H1 (cell line): ENCODE data around the gene FAM186B. TPM values are rescaled to one million over a fixed set of nuclear protein-coding genes. Genes with fewer than 3 reads are reported as not detected.

Source experiments
- CTCF ChIA-PET: fragments of 300-600 bp; sonication (Branson Sonifier 250); formaldehyde crosslinking; loops from one replicate; lab custom pipeline; 2021; ENCODE audit not compliant: partially characterized antibody; lab: Charles Lee
- POLR2A ChIA-PET: fragments of 300-600 bp; sonication (Branson Sonifier 250); formaldehyde crosslinking; loops from one replicate; lab custom pipeline; 2021; ENCODE audit warnings: inconsistent platforms; ENCODE audit not compliant: partially characterized antibody; lab: Charles Lee
- DNase-seq, 2 experiments: peaks; one replicate each; pipeline versions ENCODE4 v3.0.0 to v3.0.0-alpha.2; 2010 to 2022; ENCODE audit warnings: low spot score in 2 of 2, low read depth in 1 of 2, mixed read lengths in 1 of 2
- FAIRE-seq: peaks from 2 replicates; lab custom pipeline; 2011; peaks lifted over from hg19 to GRCh38; lab: Jason Lieb, UNC
- H2AFZ ChIP-seq: 2 replicates; pipeline ENCODE4 v1.8.1; 2012; ENCODE audit warnings: low read length, inconsistent platforms
- H2AK5ac ChIP-seq: 2 replicates; pipeline ENCODE4 v1.6.1; 2013; ENCODE audit warnings: low read depth, low read length
- H2BK120ac ChIP-seq: replicated peaks from 2 replicates; pipeline ENCODE3; 2013; ENCODE audit warnings: low read depth, low read length, inconsistent platforms
- H2BK12ac ChIP-seq: 2 replicates; pipeline ENCODE4 v1.6.1; 2013; ENCODE audit warnings: low read depth, low read length
- H2BK15ac ChIP-seq: 2 replicates; pipeline ENCODE4 v1.6.1; 2013; ENCODE audit warnings: low read length
- H2BK20ac ChIP-seq: 2 replicates; pipeline ENCODE4 v1.6.1; 2013; ENCODE audit warnings: low read length
- H2BK5ac ChIP-seq: 2 replicates; pipeline ENCODE4 v1.6.1; 2013; ENCODE audit warnings: low read depth, low read length
- H3K14ac ChIP-seq: 2 replicates; pipeline ENCODE4 v1.6.1; 2013; ENCODE audit warnings: inconsistent platforms; ENCODE audit not compliant: insufficient read length
- H3K18ac ChIP-seq: 2 replicates; pipeline ENCODE4 v1.6.1; 2013; ENCODE audit warnings: low read length; ENCODE audit errors: extremely low read depth
- H3K23ac ChIP-seq: 2 replicates; pipeline ENCODE4 v1.6.1; 2013; ENCODE audit warnings: inconsistent platforms; ENCODE audit not compliant: insufficient read length
- H3K23me2 ChIP-seq: 2 replicates; pipeline ENCODE4 v1.6.1; 2013; ENCODE audit warnings: low read depth, low read length
- H3K27ac ChIP-seq: 2 replicates; pipeline ENCODE4 v1.6.1; 2011; ENCODE audit warnings: low read depth, low read length, inconsistent platforms
- H3K27me3 ChIP-seq, 4 experiments: replicated peaks in 1 of 4; 1 replicate in 1 of 4; 2 replicates in 3 of 4; pipeline versions ENCODE4 v1.6.1 to v1.8.1; 2011 to 2013; ENCODE audit warnings: low read length in 3 of 4, mild to moderate bottlenecking in 3 of 4, inconsistent platforms in 2 of 4, mixed read lengths in 2 of 4, moderate library complexity in 1 of 4; ENCODE audit not compliant: control insufficient read depth in 3 of 4, insufficient read depth in 3 of 4; ENCODE audit errors: extremely low read depth in 1 of 4
- H3K36me3 ChIP-seq, 4 experiments: 2 replicates each; pipeline versions ENCODE4 v1.6.1 to v1.8.1; 2011 to 2013; ENCODE audit warnings: mild to moderate bottlenecking in 4 of 4, low read length in 3 of 4, moderate library complexity in 2 of 4, control low read depth in 1 of 4, inconsistent platforms in 1 of 4; ENCODE audit not compliant: insufficient read depth in 4 of 4, control insufficient read depth in 2 of 4
- H3K4ac ChIP-seq: replicated peaks from 2 replicates; pipeline ENCODE3; 2013; ENCODE audit warnings: low read length, low read depth, mixed read lengths, inconsistent platforms; ENCODE audit not compliant: insufficient read length
- H3K4me1 ChIP-seq, 4 experiments: replicated peaks in 1 of 4; 1 replicate in 1 of 4; 2 replicates in 3 of 4; pipeline versions ENCODE4 v1.6.1 to v1.8.1; 2011 to 2013; ENCODE audit warnings: low read length in 3 of 4, inconsistent platforms in 2 of 4, mixed read lengths in 1 of 4; ENCODE audit not compliant: insufficient read depth in 4 of 4, control insufficient read depth in 3 of 4
- H3K4me2 ChIP-seq, 2 experiments: 2 replicates each; pipeline versions ENCODE4 v1.6.1 to v1.8.1; 2011 to 2013; ENCODE audit warnings: low read depth in 2 of 2, low read length in 2 of 2, control low read depth in 1 of 2, inconsistent platforms in 1 of 2, mild to moderate bottlenecking in 1 of 2; ENCODE audit not compliant: insufficient read depth in 1 of 2
- H3K4me3 ChIP-seq, 4 experiments: fragments of 200-600, 300-600 bp in 1 of 4; sonication (generic), shearing (Covaris generic), sonication (Bioruptor Twin) in 1 of 4; 2 replicates each; pipeline versions ENCODE4 v1.5.1 to v1.8.1; 2011 to 2016; ENCODE audit warnings: low read length in 4 of 4, low read depth in 3 of 4, control low read depth in 2 of 4, inconsistent platforms in 2 of 4, mild to moderate bottlenecking in 2 of 4, mixed read lengths in 1 of 4, moderate library complexity in 1 of 4; ENCODE audit not compliant: insufficient read depth in 2 of 4; ENCODE audit errors: extremely low read depth in 1 of 4
- H3K56ac ChIP-seq: replicated peaks from 2 replicates; pipeline ENCODE3; 2013; ENCODE audit warnings: low read depth, mild to moderate bottlenecking, mixed read lengths, low read length, inconsistent platforms; ENCODE audit not compliant: insufficient read length
- H3K79me1 ChIP-seq: 2 replicates; pipeline ENCODE4 v1.6.1; 2013; ENCODE audit warnings: low read depth, low read length, control low read depth
- H3K79me2 ChIP-seq, 2 experiments: 2 replicates each; pipeline versions ENCODE4 v1.6.1 to v1.8.1; 2012 to 2013; ENCODE audit warnings: low read length in 2 of 2, mild to moderate bottlenecking in 2 of 2, inconsistent platforms in 1 of 2; ENCODE audit not compliant: insufficient read depth in 2 of 2, control insufficient read depth in 1 of 2
- H3K9ac ChIP-seq, 4 experiments: replicated peaks in 1 of 4; 1 replicate in 1 of 4; 2 replicates in 3 of 4; pipeline versions ENCODE4 v1.6.1 to v1.8.1; 2011 to 2013; ENCODE audit warnings: low read depth in 3 of 4, low read length in 3 of 4, control low read depth in 2 of 4, mild to moderate bottlenecking in 2 of 4, moderate library complexity in 2 of 4, inconsistent platforms in 1 of 4; ENCODE audit errors: extremely low read depth in 1 of 4
- H3K9me3 ChIP-seq, 2 experiments: 2 replicates each; pipeline versions ENCODE4 v1.6.1 to v1.8.1; 2012 to 2013; ENCODE audit warnings: mild to moderate bottlenecking in 2 of 2, moderate library complexity in 2 of 2, control low read depth in 1 of 2, inconsistent platforms in 1 of 2, low read depth in 1 of 2, low read length in 1 of 2, mixed read lengths in 1 of 2; ENCODE audit not compliant: insufficient read depth in 2 of 2
- H4K20me1 ChIP-seq, 2 experiments: replicated peaks in 1 of 2; 2 replicates each; pipeline versions ENCODE3 to v1.8.1; 2011 to 2013; ENCODE audit warnings: inconsistent platforms in 2 of 2, low read length in 2 of 2, mild to moderate bottlenecking in 1 of 2; ENCODE audit not compliant: insufficient read depth in 2 of 2, control insufficient read depth in 1 of 2
- H4K5ac ChIP-seq: 2 replicates; pipeline ENCODE4 v1.6.1; 2013; ENCODE audit warnings: low read length, low read depth, mixed read lengths, inconsistent platforms; ENCODE audit not compliant: insufficient read length
- H4K8ac ChIP-seq: 2 replicates; pipeline ENCODE4 v1.8.0; 2013; ENCODE audit warnings: mild to moderate bottlenecking, moderate library complexity, low read length, inconsistent platforms; ENCODE audit not compliant: insufficient read depth; ENCODE audit errors: extremely low read depth
- H4K91ac ChIP-seq: replicated peaks from 2 replicates; pipeline ENCODE3; 2013; ENCODE audit warnings: low read length, mixed read lengths, inconsistent platforms; ENCODE audit not compliant: insufficient read length
- CREB1 ChIP-seq: IDR thresholded peaks from 2 replicates; pipeline ENCODE4 v1.6.1; 2012; ENCODE audit warnings: inconsistent platforms
- GTF2F1 ChIP-seq: IDR thresholded peaks from 2 replicates; pipeline ENCODE4 v1.6.1; 2012; ENCODE audit warnings: low read depth, low read length, improper control_type of control experiment, borderline replicate concordance
- JUND ChIP-seq: IDR thresholded peaks from 2 replicates; pipeline ENCODE4 v1.6.1; 2011; ENCODE audit warnings: mild to moderate bottlenecking, improper control_type of control experiment, low read length
- MAX ChIP-seq: IDR thresholded peaks from 2 replicates; pipeline ENCODE4 v1.6.1; 2012; ENCODE audit warnings: inconsistent platforms
- PHF8 ChIP-seq: fragments of 200-600 bp; sonication (generic); conservative IDR thresholded peaks from 2 replicates; pipeline ENCODE4 v1.7.1; 2012; ENCODE audit warnings: low read depth, mild to moderate bottlenecking, inconsistent platforms, low read length, moderate library complexity
- POLR2AphosphoS5 ChIP-seq: IDR thresholded peaks from 2 replicates; pipeline ENCODE4 v1.6.1; 2011; ENCODE audit warnings: low read depth, low read length
- RAD21 ChIP-seq, 2 experiments: IDR thresholded peaks in 1 of 2; conservative IDR thresholded peaks in 1 of 2; 2 replicates each; pipeline ENCODE4 v1.6.1; 2011; ENCODE audit warnings: low read depth in 2 of 2, low read length in 2 of 2, improper control_type of control experiment in 1 of 2, inconsistent platforms in 1 of 2, mild to moderate bottlenecking in 1 of 2, moderate library complexity in 1 of 2
- RBBP5 ChIP-seq: IDR thresholded peaks from 2 replicates; pipeline ENCODE4 v1.7.1; 2012; ENCODE audit warnings: low read depth, mild to moderate bottlenecking, inconsistent platforms, low read length, moderate library complexity, borderline replicate concordance
- SIRT6 ChIP-seq: IDR thresholded peaks from one replicate; pipeline ENCODE4 v1.7.1; 2012; ENCODE audit warnings: low read length, inconsistent platforms
- SP4 ChIP-seq: IDR thresholded peaks from 2 replicates; pipeline ENCODE4 v1.6.1; 2012; ENCODE audit warnings: low read length, inconsistent platforms
- SRF ChIP-seq: IDR thresholded peaks from 2 replicates; pipeline ENCODE4 v1.6.1; 2011; ENCODE audit warnings: mild to moderate bottlenecking, low read depth, low read length, moderate library complexity
- SUZ12 ChIP-seq: fragments of 200-600 bp; sonication (generic); IDR thresholded peaks from 2 replicates; pipeline ENCODE4 v1.6.1; 2012; ENCODE audit warnings: mild to moderate bottlenecking, inconsistent platforms, low read length, moderate library complexity, mixed read lengths
- YY1 ChIP-seq: IDR thresholded peaks from 2 replicates; pipeline ENCODE4 v1.6.1; 2011; ENCODE audit warnings: low read depth, mild to moderate bottlenecking, low read length
- WGBS, 2 experiments: shearing (Covaris generic) in 1 of 2; methylation state at CpG; one replicate each; pipeline versions ENCODE4 v1.1.6 to v1.1.7; 2013 to 2015; ENCODE audit warnings: low lambda C conversion rate in 2 of 2, mixed read lengths in 2 of 2, inconsistent platforms in 1 of 2, low coverage in 1 of 2, missing lambda C conversion rate in 1 of 2; ENCODE audit not compliant: insufficient replicate concordance in 2 of 2, insufficient coverage in 1 of 2, insufficient read length in 1 of 2; ENCODE audit errors: extremely low coverage in 1 of 2, missing lambda C conversion rate in 1 of 2; 5-methylcytosine and 5-hydroxymethylcytosine counted together
- polyA plus RNA-seq, 7 experiments: library from polyadenylated mRNA; depleted of rRNA in 3 of 7; stranded (reverse) in 5 of 7; unstranded in 2 of 7; fragments of >200 nt in 5 of 7; fragments of 200-250 nt in 2 of 7; gene quantifications; 1 replicate in 5 of 7; 2 replicates in 1 of 7; 4 replicates in 1 of 7; pipeline versions ENCODE4 v1.2.1 to v1.2.3, GENCODE V29; 2011 to 2013; ENCODE audit warnings: missing spikeins in 2 of 7, mixed read lengths in 2 of 7
- total RNA-seq: library from RNA; stranded (reverse); fragmentation: NEBNext Ultra II Directional; extraction: Animal tissue kit (Norgen Biotek cat#: 25700); gene quantifications from 2 replicates; pipeline ENCODE4 v1.2.1, GENCODE V29; 2021

Gene FAM186B
- total and polyA plus RNA-seq, 2 of the 8 experiments (the other 6 are each of a cell fraction or from before 2014, with no cell fraction given) = 0.12 to 0.73 TPM

- Histone ChIP-seq H3K36me3 (peaks cover 14 to 31% (median 23%) of the 10 kb centered on the region in 4 experiments; a peak in 6 of 8 replicates), H2BK15ac (no peak overlapping the region), H3K18ac (no peak overlapping the region), H3K23ac (no peak overlapping the region), H2AK5ac (no peak overlapping the region), H4K91ac (no peak overlapping the region), H3K4me2 (no peak overlapping the region), H3K4ac (no peak overlapping the region), H3K9ac (no peak overlapping the region), H3K4me1 (no peaks in the 10 kb centered on the region; a peak in 1 of 7 replicates), H2AFZ (no peak overlapping the region), H4K8ac (no peak overlapping the region; the same call in 1 of the 2 replicates), H4K20me1 (peaks cover 0 to 5% of the 10 kb centered on the region in 2 experiments), H3K27me3 (peaks cover 0 to 6% (median 1%) of the 10 kb centered on the region in 4 experiments; a peak in 4 of 7 replicates), H3K56ac (no peak overlapping the region), H3K27ac (no peak overlapping the region), H3K4me3 (no peak overlapping the region), H3K79me1 (no peaks in the 10 kb centered on the region), H3K79me2 (no peaks in the 10 kb centered on the region), H4K5ac (no peak overlapping the region), H3K23me2 (no peaks in the 10 kb centered on the region), H2BK20ac (no peak overlapping the region), H2BK120ac (no peak overlapping the region), H2BK12ac (no peak overlapping the region), H2BK5ac (no peak overlapping the region), H3K14ac (no peak overlapping the region), H3K9me3 (no peaks in the 10 kb centered on the region)
- CTCF ChIA-PET = interaction anchor here (1.1 to 14.0 kb wide), 13 partner anchors 8 to 213 kb away, joined by 3 to 171 read pairs (median 14); partner anchors contain the start of genes DNAJC22, KCNH3, MCRS1 and SPATS2
- FAIRE-seq (no peak), DNase-seq (no peak)
- WGBS, 2 experiments = 91% methylated on average over 16 of the region's 18 CpGs; no CpG with 5 or more reads in 1 of the 2 experiments
- POLR2A ChIA-PET = interaction anchor here (1.1 to 6.7 kb wide), 6 partner anchors 10 to 224 kb away, joined by 3 to 72 read pairs (median 6); partner anchors contain the start of genes MCRS1 and SPATS2
- TF ChIP-seq PHF8 (no peak), RBBP5 (no peak), SUZ12 (no peak), MAX (no peak), SP4 (no peak), RAD21 (IDR thresholded peaks at IDR 0.05 in 1 of 2, conservative IDR thresholded peaks at IDR 0.05 in 1 of 2; ENCODE audit: low read depth in 2 of 2, low read length in 2 of 2) (no peak), YY1 (no peak), POLR2AphosphoS5 (no peak; the same call in 1 of the 2 replicates), GTF2F1 (no peak), SIRT6 (no peak), SRF (no peak), JUND (no peak), CREB1 (no peak)
Measured at GRCh38 chr12:49555631-49556390, 49.6 kb downstream of the FAM186B start.
